Fibroblast of lung (primary cell): Measurements from ENCODE around the gene PKNOX2.

Source experiments
- EZH2 ChIP-seq: IDR thresholded peaks from 2 replicates; pipeline ENCODE4 v1.5.1; 2012; ENCODE audit warnings: low read length, control low read depth, mild to moderate bottlenecking; ENCODE audit errors: missing control alignments
- TF ChIP-seq, protein P1 (sequence below), 2 donors: IDR thresholded peaks in 1 of 2; conservative IDR thresholded peaks in 1 of 2; 1 replicate in 1 of 2; 2 replicates in 1 of 2; pipeline ENCODE4 v1.5.1; 2011 to 2012; ENCODE audit warnings: low read length in 2 of 2, control low read depth in 1 of 2, inconsistent platforms in 1 of 2, low read depth in 1 of 2, mild to moderate bottlenecking in 1 of 2

GRCh38 chr11:125364121-125364826 lies 199.7 kb downstream of the PKNOX2 start:
- TF ChIP-seq, protein P1, sequence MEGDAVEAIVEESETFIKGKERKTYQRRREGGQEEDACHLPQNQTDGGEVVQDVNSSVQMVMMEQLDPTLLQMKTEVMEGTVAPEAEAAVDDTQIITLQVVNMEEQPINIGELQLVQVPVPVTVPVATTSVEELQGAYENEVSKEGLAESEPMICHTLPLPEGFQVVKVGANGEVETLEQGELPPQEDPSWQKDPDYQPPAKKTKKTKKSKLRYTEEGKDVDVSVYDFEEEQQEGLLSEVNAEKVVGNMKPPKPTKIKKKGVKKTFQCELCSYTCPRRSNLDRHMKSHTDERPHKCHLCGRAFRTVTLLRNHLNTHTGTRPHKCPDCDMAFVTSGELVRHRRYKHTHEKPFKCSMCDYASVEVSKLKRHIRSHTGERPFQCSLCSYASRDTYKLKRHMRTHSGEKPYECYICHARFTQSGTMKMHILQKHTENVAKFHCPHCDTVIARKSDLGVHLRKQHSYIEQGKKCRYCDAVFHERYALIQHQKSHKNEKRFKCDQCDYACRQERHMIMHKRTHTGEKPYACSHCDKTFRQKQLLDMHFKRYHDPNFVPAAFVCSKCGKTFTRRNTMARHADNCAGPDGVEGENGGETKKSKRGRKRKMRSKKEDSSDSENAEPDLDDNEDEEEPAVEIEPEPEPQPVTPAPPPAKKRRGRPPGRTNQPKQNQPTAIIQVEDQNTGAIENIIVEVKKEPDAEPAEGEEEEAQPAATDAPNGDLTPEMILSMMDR (conservative IDR thresholded peaks at IDR 0.05 in 1 of 2, IDR thresholded peaks at IDR 0.05 in 1 of 2; ENCODE audit: low read depth in 1 of 2, low read length in 2 of 2), result peak in 1 of 2 donors; percentile 38
- no peak for TF ChIP-seq EZH2
